OCI-LY7 (cell line): ENCODE measurements around the gene FBXO31.

Source experiments
- CTCF ChIP-seq: fragments of 200-600 bp; sonication (generic); conservative IDR thresholded peaks from 2 replicates; pipeline ENCODE4 v1.5.1; 2014; ENCODE audit warnings: mild to moderate bottlenecking, antibody characterized with exemption, low read length, moderate library complexity, mixed read lengths
- EZH2phosphoT487 ChIP-seq: fragments of 200-600 bp; sonication (generic); IDR thresholded peaks from 2 replicates; pipeline ENCODE4 v1.6.1; 2018; ENCODE audit warnings: low read depth, borderline replicate concordance, mild to moderate bottlenecking, mixed run types, antibody characterized with exemption, low read length, moderate library complexity, mixed read lengths

- peak; percentile 79 for TF ChIP-seq CTCF
- no peak for TF ChIP-seq EZH2phosphoT487
These were observed 33.4 kb upstream of the FBXO31 start for GRCh38 chr16:87416826-87417527.
